ENCODE results near the gene CEACAM3. TPM values are rescaled to one million over a fixed set of nuclear protein-coding genes. Genes with fewer than 3 reads are reported as not detected.

CEACAM3 gene
- total RNA-seq, 1 experiment from 2014 or later: not detected

DNA sequence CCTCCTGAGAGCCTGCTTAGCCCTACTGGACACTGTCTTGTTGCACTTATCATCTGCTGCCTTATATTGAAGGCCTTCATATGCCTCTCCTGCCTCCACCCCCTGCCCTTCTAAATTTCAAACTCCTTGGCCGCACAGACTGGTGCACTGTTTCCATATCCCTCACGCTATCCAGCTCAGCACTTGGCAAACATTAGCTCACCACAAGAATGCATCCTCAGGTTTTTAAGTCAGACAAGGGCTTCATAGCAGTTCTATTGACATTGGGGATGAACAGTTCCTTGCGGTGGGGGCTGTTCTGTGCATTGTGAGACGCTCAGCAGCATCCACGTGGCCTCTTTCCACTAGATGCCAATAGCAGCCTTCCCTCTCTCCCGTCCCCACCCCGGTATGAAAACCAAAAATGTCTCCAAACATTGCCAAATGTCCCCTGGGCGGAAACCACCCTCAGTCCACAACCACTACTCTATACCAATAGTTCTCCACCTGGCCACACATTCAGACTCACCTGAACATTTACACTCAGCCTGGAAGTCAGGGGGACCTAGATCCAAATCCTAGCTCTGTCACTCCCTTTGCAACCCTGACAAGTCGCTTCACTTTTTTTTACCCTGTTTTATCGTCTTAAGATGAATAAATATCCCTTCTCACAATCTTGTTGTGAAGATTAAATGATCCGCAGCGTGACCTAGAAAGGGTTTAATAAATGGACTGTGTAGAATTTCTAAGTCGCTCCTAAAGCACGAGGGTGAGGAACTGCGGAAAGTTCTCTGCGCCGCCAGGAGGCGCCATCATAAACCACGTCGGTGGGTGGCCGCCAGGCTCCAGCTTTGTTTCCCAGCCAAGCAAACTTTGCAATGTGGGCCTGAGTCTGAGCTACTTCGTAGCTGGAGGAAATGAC, 3.6 kb upstream of the CEACAM3 start:
- peak; percentile 4 for DNase-seq (ENCODE audit: extremely low read depth, low read depth)

DNA sequence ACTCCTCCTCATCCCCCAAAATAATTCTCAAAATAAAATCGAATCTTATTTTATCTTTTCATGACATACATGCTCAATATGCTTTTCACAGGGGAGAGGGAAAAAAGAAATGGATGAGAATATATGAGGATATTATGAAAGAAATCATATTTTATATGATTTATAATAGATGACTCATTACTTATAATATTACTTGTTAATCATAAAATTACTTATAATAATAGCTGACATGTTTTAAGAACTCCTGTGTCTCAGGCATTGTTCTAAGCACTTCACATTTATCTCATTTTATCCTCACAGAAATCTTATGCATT, 3.0 kb upstream of the CEACAM3 start:
- no peak for DNase-seq (ENCODE audit: extremely low read depth, low read depth)

DNA sequence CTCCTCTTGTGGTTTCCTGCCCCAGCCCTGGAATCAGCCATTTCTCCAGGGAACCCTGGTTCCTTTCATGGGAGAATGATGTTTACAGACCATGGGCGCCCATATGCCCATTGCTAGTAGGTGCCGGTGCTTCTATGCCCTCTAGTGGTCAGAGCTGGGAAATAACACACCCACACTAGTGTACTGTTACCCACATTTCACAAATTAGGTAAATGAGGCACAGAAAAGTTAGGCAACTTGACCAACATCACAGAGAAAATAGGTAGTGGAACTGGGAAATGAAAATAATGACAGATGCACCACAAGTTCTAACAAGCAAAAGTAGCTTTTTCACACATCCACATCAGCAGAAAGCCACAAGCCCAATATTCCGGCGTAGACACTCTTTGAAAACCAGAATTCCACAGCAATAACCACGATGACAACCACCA, 1.3 kb upstream of the CEACAM3 start:
- peak; percentile 40 for DNase-seq (ENCODE audit: extremely low read depth, low read depth)

DNA sequence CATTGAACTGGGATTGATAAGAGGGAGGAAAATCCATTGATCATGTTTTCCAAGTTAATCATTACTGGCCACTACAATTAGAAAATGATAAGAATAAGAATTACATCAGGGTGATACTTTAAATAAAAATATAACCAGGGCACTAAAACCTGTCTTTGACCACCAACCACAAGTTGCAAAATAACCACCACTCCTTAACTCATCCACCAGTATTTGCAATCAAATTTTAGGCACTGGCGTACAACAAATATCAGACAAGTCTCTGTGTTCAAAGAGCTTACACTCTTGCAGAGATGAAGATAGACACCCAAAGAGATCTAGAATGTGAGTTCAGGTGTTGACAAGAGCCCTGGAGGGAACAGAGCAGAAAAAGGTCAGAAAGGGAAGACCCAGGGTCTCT, 514 bp downstream of the CEACAM3 start:
- DNase-seq (ENCODE audit: extremely low read depth, low read depth): no peak

DNA sequence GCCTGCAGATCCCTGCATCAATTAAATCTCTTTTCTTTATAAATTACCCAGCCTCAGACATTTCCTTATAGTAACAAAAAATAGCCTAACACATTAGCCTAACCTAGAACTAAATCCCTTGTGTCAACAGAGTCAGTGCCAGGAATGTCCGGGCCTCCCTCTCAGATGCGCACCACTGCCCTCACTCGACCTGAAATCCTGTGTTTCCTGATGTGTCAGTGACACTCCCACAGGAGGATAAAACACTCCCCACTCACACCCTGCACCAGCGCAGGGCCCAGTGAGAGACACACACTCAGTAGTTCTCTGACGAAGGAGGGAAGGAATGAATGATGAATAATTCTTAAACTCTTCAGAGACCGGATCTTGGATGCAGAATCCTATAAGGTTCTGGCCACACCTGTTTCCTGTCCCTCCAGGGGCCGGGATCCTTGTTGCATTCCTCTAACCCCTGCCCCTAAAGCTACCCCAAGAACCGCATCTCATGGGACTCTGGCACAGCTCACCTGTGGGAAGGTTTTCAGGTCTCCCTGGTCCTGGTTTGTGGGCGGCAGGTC, 3.1 kb downstream of the CEACAM3 start:
- DNase-seq (ENCODE audit: extremely low read depth, low read depth): no peak

DNA sequence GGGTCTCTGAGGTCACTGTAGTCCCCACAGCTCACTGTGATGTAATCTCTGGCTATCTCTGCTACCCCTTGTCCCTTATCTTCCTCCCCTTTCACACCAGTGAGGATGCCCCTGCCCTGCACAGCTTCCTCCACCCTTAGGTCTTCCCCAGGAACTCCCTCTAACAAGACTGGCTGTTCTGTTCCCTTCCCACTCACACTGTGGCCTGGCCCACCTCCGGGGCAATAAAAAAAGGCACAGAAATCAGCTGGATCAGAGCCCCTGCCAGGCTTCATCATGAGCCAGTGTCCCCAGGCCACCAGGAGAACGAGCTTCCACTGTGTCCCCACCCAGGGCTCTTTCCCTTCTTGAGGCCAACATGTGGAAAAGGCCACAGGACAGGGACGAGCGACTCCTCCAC, 4.6 kb downstream of the CEACAM3 start:
- no peak for DNase-seq (ENCODE audit: extremely low read depth, low read depth)

DNA sequence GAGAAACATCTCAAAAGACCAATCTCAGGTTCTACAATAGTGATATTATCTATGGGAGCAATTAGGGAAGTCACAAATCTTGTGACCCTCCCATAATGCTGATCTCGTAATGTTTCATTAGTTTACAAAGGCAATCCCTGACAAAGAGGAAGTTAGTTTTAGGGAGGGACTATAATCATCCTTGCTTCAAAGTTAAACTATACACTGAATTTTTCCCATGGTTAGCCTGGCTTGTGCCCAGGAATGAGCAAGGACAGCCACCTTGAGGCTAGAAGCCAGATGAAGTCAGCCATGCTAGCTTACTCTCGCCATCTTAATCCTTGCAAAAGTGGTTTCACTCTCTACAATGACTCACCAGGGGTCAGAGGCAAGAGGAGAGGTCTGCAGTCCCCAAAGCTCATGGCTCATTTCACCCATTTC, 5.4 kb downstream of the CEACAM3 start:
- no peak for DNase-seq (ENCODE audit: extremely low read depth, low read depth)

DNA sequence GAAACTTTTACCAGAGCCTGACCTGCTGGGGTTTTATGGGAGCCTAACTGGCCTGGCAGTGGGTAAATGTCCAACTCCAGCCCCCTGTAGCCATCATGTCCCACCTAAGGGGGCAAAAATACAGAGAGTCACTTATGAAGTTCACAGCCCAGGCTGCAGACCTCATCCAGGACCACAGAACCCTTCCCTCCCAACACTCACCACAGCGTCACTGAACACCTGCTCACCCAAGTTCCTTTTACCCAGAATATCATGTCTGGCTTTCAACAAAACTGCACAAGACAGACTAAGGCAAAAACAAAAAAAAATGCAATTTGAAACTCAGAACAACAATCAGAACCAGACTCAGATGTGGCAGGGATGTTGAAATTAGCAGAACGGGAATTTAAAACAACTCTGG, 6.4 kb downstream of the CEACAM3 start:
- DNase-seq (ENCODE audit: extremely low read depth, low read depth): no peak

DNA sequence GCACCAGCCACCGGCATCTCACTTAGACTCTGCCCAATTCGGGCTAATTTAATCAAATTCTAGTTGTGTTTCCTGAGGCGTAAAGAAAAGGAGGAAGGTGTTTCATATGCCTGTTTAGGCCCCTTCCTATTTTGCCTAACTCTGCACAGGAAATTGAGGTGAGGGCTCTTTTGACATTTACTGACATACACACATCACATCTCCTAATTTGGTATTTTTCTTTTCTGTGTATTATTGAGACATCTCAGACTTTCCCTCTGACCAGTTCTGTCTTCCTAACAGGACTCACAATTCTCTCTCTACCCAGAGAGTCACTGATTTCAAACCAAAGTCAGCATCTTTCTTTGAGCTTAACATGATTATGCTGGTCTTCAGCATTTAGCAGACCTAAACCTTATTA, 7.9 kb downstream of the CEACAM3 start:
- no peak for DNase-seq (ENCODE audit: extremely low read depth, low read depth)

DNA sequence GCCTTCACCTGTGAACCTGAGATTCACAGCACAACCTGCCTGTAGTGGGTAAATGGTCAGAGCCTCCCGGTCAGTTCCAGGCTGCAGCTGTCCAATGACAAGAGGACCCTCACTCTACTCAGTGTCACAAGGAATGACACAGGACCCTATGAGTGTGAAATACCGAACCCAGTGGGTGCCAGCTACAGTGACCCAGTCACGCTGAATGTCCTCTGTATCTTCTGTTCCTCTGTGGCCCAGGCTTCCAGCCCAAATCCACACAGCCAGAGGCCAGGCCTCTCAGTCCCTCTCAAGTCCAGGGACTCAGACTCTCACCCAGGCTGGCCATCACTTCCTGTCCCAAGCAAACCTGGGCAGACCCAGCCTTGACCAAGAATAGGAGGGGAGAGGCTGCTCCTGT, 10.8 kb downstream of the CEACAM3 start:
- no peak for DNase-seq (ENCODE audit: extremely low read depth, low read depth)

DNA sequence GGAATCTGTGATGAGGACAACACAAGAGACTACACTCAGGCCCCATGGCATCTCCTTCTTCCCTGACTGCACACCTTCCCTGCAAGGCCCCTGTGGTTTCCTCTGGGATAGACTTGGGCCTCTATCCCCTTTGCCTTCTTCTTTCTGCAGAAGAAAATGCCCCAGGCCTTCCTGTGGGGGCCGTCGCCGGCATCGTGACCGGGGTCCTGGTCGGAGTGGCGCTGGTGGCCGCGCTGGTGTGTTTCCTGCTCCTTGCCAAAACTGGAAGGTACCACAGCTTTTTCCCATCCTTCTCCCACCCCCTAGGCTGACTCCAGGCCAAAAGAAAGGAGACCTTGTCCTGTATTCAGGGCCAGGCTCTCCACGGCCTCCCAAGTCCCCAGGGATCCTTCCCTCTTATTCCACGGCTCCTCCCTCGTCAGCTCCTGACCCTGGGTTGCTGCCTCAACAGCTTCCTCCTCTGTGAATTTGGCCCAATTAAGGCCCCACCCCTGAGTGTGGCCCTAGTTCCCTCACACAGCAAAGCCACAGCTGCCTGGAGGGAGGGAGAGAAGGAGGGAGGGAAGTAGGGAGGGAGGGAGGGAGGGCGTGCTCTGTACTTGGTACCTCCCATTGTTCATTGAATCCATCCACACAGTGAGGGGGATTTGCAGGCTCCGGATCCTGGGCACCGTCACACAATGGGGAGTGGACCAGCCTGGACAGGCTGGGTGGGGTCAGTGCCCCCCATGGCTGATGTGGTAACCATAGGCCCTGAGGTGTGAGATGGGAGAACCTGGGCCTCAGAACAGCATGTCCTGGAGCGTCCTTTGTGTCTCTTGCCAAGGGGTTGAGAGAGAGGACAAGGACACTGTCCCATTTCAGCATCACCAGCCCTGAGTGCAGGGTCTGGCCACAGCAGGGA, 12.5 kb downstream of the CEACAM3 start:
- DNase-seq (ENCODE audit: extremely low read depth, low read depth): no peak

DNA sequence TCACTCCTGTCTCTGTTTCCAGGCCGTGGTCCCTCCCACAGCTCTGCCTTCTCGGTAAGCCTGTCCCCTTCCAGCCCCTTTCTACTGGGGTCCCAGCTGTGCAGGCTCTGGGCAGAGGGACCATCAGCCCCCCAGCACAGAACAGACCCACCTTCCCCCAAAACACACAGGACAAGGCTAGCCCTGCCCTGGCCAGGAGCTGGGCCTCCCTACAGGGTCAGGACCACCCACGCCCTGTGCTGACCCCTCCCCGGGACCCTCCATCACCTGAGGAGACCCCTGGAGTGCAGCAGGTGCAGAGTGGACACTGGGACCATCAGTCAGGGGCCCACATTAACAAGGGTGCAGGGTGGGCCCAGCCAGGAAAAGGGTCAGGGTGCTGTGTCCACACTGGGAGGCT, 13.9 kb downstream of the CEACAM3 start:
- no peak for DNase-seq (ENCODE audit: extremely low read depth, low read depth)

DNA sequence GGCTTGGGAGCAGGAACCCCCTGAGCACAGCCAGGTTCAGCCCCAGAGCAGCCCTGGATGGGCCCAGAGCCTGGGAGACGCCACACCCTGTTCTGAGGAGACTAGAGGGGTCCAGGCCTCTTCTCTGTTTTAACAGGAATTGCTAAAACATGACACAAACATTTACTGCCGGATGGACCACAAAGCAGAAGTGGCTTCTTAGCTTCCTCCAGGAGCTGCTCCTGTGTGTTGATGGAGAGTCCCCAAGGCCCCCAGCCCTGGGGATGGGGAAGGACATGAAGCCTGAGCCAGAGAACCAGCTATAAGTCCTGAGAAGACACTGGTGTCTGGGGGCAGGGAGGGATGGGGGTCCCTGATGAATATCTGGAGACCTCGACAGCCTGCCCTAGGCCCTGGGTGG, 14.6 kb downstream of the CEACAM3 start:
- no peak for DNase-seq (ENCODE audit: extremely low read depth, low read depth)

DNA sequence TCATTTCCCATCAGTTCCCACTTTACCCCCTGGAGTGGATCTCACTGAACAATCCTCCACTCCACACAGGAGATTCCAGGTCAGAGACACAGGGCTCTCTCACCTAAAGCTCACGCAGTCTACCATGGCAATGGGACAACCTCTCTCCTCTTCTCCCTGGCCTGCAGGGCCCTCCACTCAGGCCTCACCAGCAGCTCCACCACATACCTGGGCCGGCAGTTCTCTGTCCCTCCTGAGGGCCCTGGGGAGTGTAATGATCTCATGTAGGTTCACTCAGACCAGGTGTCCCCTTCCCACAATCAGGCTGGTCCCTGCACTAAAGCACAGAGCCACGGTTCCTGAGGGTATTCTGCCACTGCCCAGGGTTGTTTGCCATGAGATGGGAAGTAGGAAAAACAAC, 15.6 kb downstream of the CEACAM3 start:
- no peak for DNase-seq (ENCODE audit: extremely low read depth, low read depth)

DNA sequence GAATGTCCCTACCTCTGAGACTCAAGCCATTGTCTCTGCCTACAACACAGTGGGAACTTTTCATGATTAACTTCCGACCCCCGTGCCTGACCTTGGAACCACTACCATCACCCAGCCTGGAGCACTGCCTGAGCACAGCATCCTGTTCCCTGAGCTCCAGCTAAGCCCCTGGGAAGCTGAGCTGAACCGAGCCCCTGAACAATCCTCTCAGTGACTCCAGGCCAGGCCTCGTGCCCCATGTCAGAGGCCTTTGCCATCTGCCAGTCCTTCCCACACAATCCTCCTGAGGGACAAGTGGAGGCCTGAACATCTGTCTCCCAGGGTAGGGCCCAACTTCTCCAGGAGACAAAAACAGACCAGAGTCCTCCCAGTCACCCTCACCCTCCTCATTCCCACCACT, 17.5 kb downstream of the CEACAM3 start:
- no peak for DNase-seq (ENCODE audit: extremely low read depth, low read depth)

DNA sequence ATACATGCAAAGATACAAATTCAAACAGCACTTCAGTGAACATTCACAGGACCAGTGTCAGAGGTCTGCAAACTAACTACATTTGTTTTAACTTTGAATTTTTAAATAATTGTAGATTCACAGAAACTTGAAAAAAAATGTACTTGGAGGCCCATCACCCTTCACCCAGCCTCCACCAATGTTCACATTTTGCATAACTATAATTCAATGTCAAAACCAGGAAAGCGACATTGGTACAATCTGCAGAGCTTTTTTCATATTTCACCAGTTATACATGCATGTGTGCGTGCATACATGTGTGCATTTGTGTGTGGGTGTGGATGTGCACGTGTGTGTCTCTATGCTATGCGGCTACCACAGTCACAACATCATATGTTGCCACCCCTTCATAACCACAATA, 18.9 kb downstream of the CEACAM3 start:
- no peak for DNase-seq (ENCODE audit: extremely low read depth, low read depth)

DNA sequence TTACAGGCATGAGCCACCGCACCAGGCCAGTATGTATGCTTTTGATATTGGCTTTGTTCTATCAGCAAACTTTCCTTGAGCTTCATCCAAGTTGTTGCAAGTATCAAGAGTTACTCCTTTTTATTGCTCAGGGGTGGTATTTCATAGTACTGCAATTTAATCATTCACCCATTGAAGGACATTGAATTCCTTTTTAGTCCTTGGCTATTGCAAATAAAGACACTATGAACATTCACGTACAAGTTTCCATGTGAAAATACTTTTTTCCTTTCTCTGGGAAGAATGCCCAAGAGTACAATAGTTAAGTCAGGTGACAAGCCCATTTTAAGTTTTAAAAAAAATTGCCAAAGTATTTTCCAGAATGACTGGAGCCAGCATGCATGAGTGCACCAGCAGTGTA, 20.4 kb downstream of the CEACAM3 start:
- DNase-seq (ENCODE audit: extremely low read depth, low read depth): no peak

DNA sequence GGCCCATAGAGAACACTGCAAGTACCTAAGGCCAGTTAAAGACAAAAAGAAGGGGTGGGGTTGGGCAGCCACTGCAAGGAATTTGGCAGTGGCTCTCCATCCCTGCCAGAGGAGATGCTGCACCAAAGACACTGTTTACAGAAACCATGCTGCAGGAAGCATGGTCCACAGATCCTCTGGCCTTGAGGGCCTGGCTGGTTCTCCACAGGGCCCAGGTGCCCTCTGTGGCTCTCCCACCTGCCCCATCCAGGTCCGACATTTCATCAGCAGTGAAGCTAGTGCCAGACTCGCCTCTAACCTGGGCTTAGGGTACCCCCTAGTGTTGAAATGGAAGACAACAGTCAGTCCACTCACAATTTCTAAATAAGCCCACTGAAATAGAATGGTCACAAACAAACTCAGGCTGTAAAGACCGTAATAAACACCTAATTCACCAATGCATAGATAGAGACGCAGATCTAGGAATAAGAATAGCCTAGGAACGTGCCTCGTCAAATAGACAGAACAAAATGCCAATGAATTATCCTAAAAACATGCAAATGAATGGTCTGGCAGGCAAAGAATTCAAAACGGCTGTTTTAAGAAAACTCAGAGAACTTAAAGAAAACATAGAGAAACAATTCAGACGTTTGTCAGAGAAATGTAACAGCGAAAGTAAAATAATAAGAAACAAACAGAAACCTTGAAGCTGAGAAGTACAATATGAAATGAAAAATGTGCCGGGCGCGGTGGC, 24.8 kb downstream of the CEACAM3 start:
- peak; percentile 37 for DNase-seq (ENCODE audit: extremely low read depth, low read depth)

DNA sequence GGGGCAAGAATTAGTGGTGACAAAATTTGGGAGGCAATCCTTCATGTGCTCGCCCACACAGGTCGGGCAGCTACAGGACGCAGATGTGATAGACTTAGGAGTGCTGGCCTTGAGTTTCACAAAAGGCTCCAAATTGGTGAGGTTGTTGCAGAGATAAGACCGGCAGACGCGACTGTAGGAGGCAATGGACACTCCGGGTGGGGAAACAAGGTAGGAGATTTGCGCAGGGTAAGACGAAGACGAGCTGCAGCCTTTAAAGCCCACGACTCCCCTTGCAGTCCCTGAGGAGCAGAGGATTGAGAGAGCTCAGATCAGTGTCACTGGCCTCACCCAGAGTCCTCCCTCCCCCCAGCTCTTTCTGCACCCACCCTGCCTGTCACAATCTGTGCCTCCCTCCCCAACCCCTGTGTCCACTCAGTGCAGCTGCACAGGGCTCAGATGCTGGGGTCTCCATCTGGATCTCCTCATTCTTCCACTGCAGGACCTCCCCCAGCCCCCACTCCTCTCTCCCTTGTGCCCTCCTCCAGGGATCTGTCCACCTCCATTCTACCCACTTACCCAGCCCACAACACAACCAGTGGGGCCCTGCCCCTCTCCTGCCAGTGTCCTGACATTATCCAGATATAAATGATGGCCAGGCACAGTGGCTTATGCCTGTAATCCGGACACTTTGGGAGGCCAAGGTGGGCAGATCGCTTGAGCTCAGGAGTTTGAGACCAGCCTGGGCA, 41.8 kb downstream of the CEACAM3 start:
- DNase-seq (ENCODE audit: extremely low read depth, low read depth): no peak

DNA sequence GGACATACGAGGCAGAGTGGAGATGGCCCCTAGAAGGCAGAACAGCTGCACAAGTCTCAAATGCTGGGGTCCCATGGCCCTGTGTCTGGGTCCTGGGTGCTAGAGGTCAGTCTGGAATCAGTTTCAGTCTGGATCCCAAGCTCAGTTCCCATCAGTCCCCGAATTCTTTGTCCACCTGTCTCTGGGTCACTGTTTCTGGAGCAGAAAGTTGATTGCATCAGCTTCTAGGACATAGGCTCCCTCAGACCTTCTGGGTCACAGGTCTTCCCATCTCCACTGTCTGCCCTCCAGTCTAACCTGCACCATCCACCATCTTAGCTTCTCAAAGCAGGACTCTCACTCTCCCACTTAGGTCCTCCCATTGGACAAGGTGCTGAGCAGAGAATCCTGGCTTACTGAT, 42.8 kb downstream of the CEACAM3 start:
- DNase-seq (ENCODE audit: extremely low read depth, low read depth): no peak

Data from NCI-H460 (cell line).